ENCODE data around the gene CASP8AP2. TPM values are rescaled to one million over a fixed set of nuclear protein-coding genes. Genes with fewer than 3 reads are reported as not detected.

CASP8AP2 gene
- total and polyA plus RNA-seq, 2 donors (not counting 3 experiments of a cell fraction or from before 2014, with no cell fraction given): 4.7 to 22.0 TPM

GRCh38 chr6:89917801-89918366, 88.2 kb downstream of the CASP8AP2 start:
- no peak for FAIRE-seq
- intact Hi-C loops (cut with micrococcal nuclease) (no loop called here), dilution Hi-C loops (cut with MboI; ENCODE audit: extremely low pct_ligation_motif_present, low sequenced_read_pairs) (no loop called here)
- H3K27me3 ChIP-seq (ENCODE audit: control insufficient read depth in 2 of 2, insufficient read depth in 2 of 2, low read length in 2 of 2): no peaks in the 10 kb centered on the region
- H3K9ac ChIP-seq (replicated peaks; ENCODE audit: extremely low read depth, insufficient read depth, low read length): no peak overlapping the region
- no peaks in the 10 kb centered on the region for H3K79me2 ChIP-seq (ENCODE audit: control insufficient read depth, insufficient read depth, low read length)
- H3K4me2 ChIP-seq (ENCODE audit: insufficient read depth, low read length): no peak overlapping the region
- no peaks in the 10 kb centered on the region for H3K4me1 ChIP-seq (ENCODE audit: control insufficient read depth, extremely low read depth, insufficient read depth, low read length)
- no peak overlapping the region for H3K27ac ChIP-seq (ENCODE audit: insufficient read depth, low read depth, low read length)
- H3K36me3 ChIP-seq (ENCODE audit: control insufficient read depth in 2 of 2, extremely low read depth in 1 of 2, insufficient read depth in 2 of 2, low read length in 2 of 2): no peaks in the 10 kb centered on the region
- ChIA-PET CTCF (interaction anchor here (1.0 to 1.1 kb wide), 2 partner anchors 10 to 22 kb away, joined by 3 to 4 read pairs; no protein-coding TSS in a partner anchor), POLR2A (no interaction called here)
- no peak for DNase-seq (ENCODE audit: low read depth, low spot score)
- H4K20me1 ChIP-seq (replicated peaks; ENCODE audit: control insufficient read depth, extremely low read depth, insufficient read depth, low read length): no peaks in the 10 kb centered on the region
- no peak overlapping the region for H3K4me3 ChIP-seq (replicated peaks in 1 of 3; ENCODE audit: insufficient read depth in 1 of 3, low read depth in 1 of 3, low read length in 3 of 3)
- H3K9me1 ChIP-seq (replicated peaks; ENCODE audit: control insufficient read depth, extremely low read depth, insufficient read depth, low read length): no peaks in the 10 kb centered on the region
- H2AFZ ChIP-seq (ENCODE audit: low read depth, low read length): no peak overlapping the region
- BruUV-seq (replicated peaks): no TSS peak
- H3K9me3 ChIP-seq (replicated peaks; ENCODE audit: control insufficient read depth, insufficient read depth, low read length): no peaks in the 10 kb centered on the region
- no peak for TF ChIP-seq JUN (IDR thresholded peaks at IDR 0.05; ENCODE audit: borderline replicate concordance, insufficient read depth, insufficient read length, low read depth)
- no peak for TF ChIP-seq GATA2 (IDR thresholded peaks at IDR 0.05; ENCODE audit: insufficient read depth, insufficient read length, low read depth, low read length)
- TF ChIP-seq EZH2 (IDR thresholded peaks at IDR 0.05; ENCODE audit: borderline replicate concordance, low read depth, low read length, severe bottlenecking): no peak
- no peak for TF ChIP-seq FOS (IDR thresholded peaks at IDR 0.05; ENCODE audit: borderline replicate concordance, insufficient read depth, low read length)
- TF ChIP-seq POLR2A (IDR thresholded peaks at IDR 0.05; ENCODE audit: low read depth, low read length): no peak
- no peak for TF ChIP-seq MYC (IDR thresholded peaks at IDR 0.05; ENCODE audit: low read depth, low read length)
- TF ChIP-seq, protein P1, sequence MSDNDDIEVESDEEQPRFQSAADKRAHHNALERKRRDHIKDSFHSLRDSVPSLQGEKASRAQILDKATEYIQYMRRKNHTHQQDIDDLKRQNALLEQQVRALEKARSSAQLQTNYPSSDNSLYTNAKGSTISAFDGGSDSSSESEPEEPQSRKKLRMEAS (IDR thresholded peaks at IDR 0.05; ENCODE audit: insufficient read depth, insufficient read length): no peak
- no peak for TF ChIP-seq CTCF (IDR thresholded peaks at IDR 0.05; ENCODE audit: extremely low read depth in 1 of 2, insufficient read depth in 1 of 2, low read depth in 1 of 2, low read length in 2 of 2)
- TF ChIP-seq POLR2AphosphoS5 (IDR thresholded peaks at IDR 0.05; ENCODE audit: insufficient read depth, low read depth, low read length): no peak

Small RNA genes within 50 kb of the gene (small RNA-seq; reads per million reads assigned to genes)
- not detected for gene DNAJC19P6 (ENCODE audit: insufficient read depth, insufficient read length, low read depth, low replicate concordance)
- not detected for gene RF00019 (ENCODE audit: insufficient read depth, insufficient read length, low read depth, low replicate concordance)

Other genes starting within 250 kb of the CASP8AP2 start
- gene LYRM2, start 191.1 kb upstream of the CASP8AP2 start, total RNA-seq: 37.7 and 41.9 TPM in 2 replicates
- 6.3 and 11.8 TPM in 2 replicates for gene LYRM2, start 191.1 kb upstream of the CASP8AP2 start, polyA plus RNA-seq
- 35.1 and 39.6 TPM in 2 replicates for gene MDN1, start 10.1 kb upstream of the CASP8AP2 start, total RNA-seq
- gene MDN1, start 10.1 kb upstream of the CASP8AP2 start, polyA plus RNA-seq: 7.6 and 9.2 TPM in 2 replicates
- gene GJA10, start 64.6 kb downstream of the CASP8AP2 start, total RNA-seq: not detected in 2 replicates
- gene GJA10, start 64.6 kb downstream of the CASP8AP2 start, polyA plus RNA-seq: not detected in 2 replicates